K562 (cell line): ENCODE measurements around the gene TIMM44. TPM values are rescaled to one million over a fixed set of nuclear protein-coding genes. Genes with fewer than 3 reads are reported as not detected.

Experiments used
- DMBX1 ChIP-seq: fragments of 250-450 bp; sonication (Bioruptor Pico); IDR thresholded peaks from 2 replicates; pipeline ENCODE4 v1.8.0; 2022; ENCODE audit warnings: inconsistent platforms, mild to moderate bottlenecking, moderate library complexity, borderline replicate concordance
- HNRNPK ChIP-seq: fragments of 200-400 bp; formaldehyde crosslinking; IDR thresholded peaks from one replicate; pipeline ENCODE4 v1.6.1; 2018; ENCODE audit warnings: mild to moderate bottlenecking, low read depth, low read length; ENCODE audit not compliant: poor library complexity, severe bottlenecking
- HOMEZ ChIP-seq: fragments of 250-450 bp; sonication (Bioruptor Pico); IDR thresholded peaks from 2 replicates; pipeline ENCODE4 v1.4.0; 2020; ENCODE audit warnings: mild to moderate bottlenecking, moderate library complexity
- HOXB6 ChIP-seq: fragments of 250-450 bp; sonication (Bioruptor Pico); IDR thresholded peaks from 2 replicates; pipeline ENCODE4 v1.5.1; 2022; ENCODE audit warnings: mild to moderate bottlenecking, borderline replicate concordance
- KDM5B ChIP-seq: fragments of 200-600 bp; sonication (generic); IDR thresholded peaks from 2 replicates; pipeline ENCODE4 v1.6.1; 2012; ENCODE audit warnings: low read depth, mild to moderate bottlenecking, moderate library complexity, low read length, control low read depth, inconsistent platforms; ENCODE audit not compliant: insufficient replicate concordance
- MXI1 ChIP-seq: IDR thresholded peaks from 2 replicates; pipeline ENCODE4 v1.6.1; 2011; ENCODE audit warnings: low read depth, mild to moderate bottlenecking, improper control_type of control experiment, low read length
- NFIC ChIP-seq: fragments of 450-650 bp; IDR thresholded peaks from 2 replicates; pipeline ENCODE4 v1.6.1; 2017; ENCODE audit warnings: mild to moderate bottlenecking, inconsistent platforms
- POLR2H ChIP-seq: IDR thresholded peaks from 2 replicates; pipeline ENCODE4 v1.6.1; 2016; ENCODE audit warnings: missing genetic modification characterization, low read depth, mild to moderate bottlenecking, control low read depth, missing compliant biosample characterization, moderate library complexity
- RBFOX2 ChIP-seq: fragments of 200-400 bp; formaldehyde crosslinking; IDR thresholded peaks from 2 replicates; pipeline ENCODE4 v1.6.1; 2017; ENCODE audit warnings: low read depth, mild to moderate bottlenecking, low read length, moderate library complexity
- SPI1 ChIP-seq: IDR thresholded peaks from 2 replicates; pipeline ENCODE4 v1.6.1; 2011; ENCODE audit warnings: low read depth, low read length, control low read depth, borderline replicate concordance
- TSC22D4 ChIP-seq: fragments of 450-650 bp; IDR thresholded peaks from 2 replicates; pipeline ENCODE4 v1.6.1; 2016; ENCODE audit warnings: missing genetic modification characterization, missing biosample characterization, control low read depth
- ZBTB17 ChIP-seq: fragments of 450-650 bp; formaldehyde crosslinking; IDR thresholded peaks from 2 replicates; pipeline ENCODE4 v1.4.0; 2020; ENCODE audit warnings: mild to moderate bottlenecking
- ZFX ChIP-seq: sonication (generic); formaldehyde crosslinking; IDR thresholded peaks from 2 replicates; pipeline ENCODE4 v1.8.0; 2022; ENCODE audit warnings: mild to moderate bottlenecking, missing genetic modification reagents, moderate library complexity
- ZNF232 ChIP-seq: sonication (generic); formaldehyde crosslinking; IDR thresholded peaks from 2 replicates; pipeline ENCODE4 v1.8.0; 2022; ENCODE audit warnings: mild to moderate bottlenecking, missing genetic modification reagents
- ZNF24 ChIP-seq: fragments of 450-650 bp; IDR thresholded peaks from 2 replicates; pipeline ENCODE4 v1.6.1; 2016
- ZNF384 ChIP-seq: IDR thresholded peaks from 2 replicates; pipeline ENCODE4 v1.6.1; 2012; ENCODE audit warnings: low read depth, low read length, improper control_type of control experiment
- ZNF586 ChIP-seq: fragments of 450-650 bp; formaldehyde crosslinking; conservative IDR thresholded peaks from 2 replicates; pipeline ENCODE4 v1.4.0; 2020; ENCODE audit warnings: mild to moderate bottlenecking, moderate library complexity
- polyA plus RNA-seq, 8 experiments: library from polyadenylated mRNA; depleted of rRNA in 4 of 8; stranded (reverse) in 5 of 8; unstranded in 3 of 8; fragments of >200 nt; fragmentation: Nextera tagmentation in 2 of 8; fragmentation: Illumina TruSeq in 1 of 8; extraction: Ambion mirVana in 2 of 8; extraction: Trizol in 1 of 8; gene quantifications; 2 replicates each; pipeline versions ENCODE4 v1.2.1 to v1.2.3, GENCODE V29; 2011 to 2014; ENCODE audit warnings: inconsistent platforms in 1 of 8, missing spikeins in 1 of 8
- total RNA-seq, 7 experiments: library from RNA; depleted of rRNA in 6 of 7; stranded (reverse); fragments of >200 nt in 6 of 7; fragmentation: Illumina TruSeq in 2 of 7; extraction: Trizol in 2 of 7; gene quantifications; 2 replicates each; pipeline versions ENCODE4 v1.2.1 to v1.2.3, GENCODE V29; 2011 to 2021; ENCODE audit warnings: low replicate concordance in 1 of 7
- TF ChIP-seq, protein P1 (sequence below): conservative IDR thresholded peaks from 2 replicates; pipeline ENCODE4 v1.6.1; 2011; ENCODE audit warnings: low read depth, mild to moderate bottlenecking, low read length; ENCODE audit not compliant: control insufficient read depth
- TF ChIP-seq, protein P2 (sequence below): fragments of 450-650 bp; formaldehyde crosslinking; conservative IDR thresholded peaks from 2 replicates; pipeline ENCODE4 v1.4.0; 2022; ENCODE audit warnings: mild to moderate bottlenecking, missing genetic modification characterization
- TF ChIP-seq, protein P3 (sequence below): fragments of 450-650 bp; IDR thresholded peaks from 2 replicates; pipeline ENCODE4 v1.6.1; 2016; ENCODE audit warnings: mild to moderate bottlenecking

The TIMM44 gene
- total and polyA plus RNA-seq, 9 of the 15 experiments (the other 6 are each of a cell fraction or from before 2014, with no cell fraction given) = 10.3 to 231 (median 89.3) TPM

GRCh38 chr19:7926021-7926726, 17.3 kb downstream of the TIMM44 start, which contains the start of gene CTXN1 (continued):
- TF ChIP-seq KDM5B = no peak
- TF ChIP-seq RBFOX2 = peak; percentile 59; the same call in 1 of the 2 replicates
- TF ChIP-seq ZNF232 (CRISPR knock-in tag) = no peak
- TF ChIP-seq, protein P1, sequence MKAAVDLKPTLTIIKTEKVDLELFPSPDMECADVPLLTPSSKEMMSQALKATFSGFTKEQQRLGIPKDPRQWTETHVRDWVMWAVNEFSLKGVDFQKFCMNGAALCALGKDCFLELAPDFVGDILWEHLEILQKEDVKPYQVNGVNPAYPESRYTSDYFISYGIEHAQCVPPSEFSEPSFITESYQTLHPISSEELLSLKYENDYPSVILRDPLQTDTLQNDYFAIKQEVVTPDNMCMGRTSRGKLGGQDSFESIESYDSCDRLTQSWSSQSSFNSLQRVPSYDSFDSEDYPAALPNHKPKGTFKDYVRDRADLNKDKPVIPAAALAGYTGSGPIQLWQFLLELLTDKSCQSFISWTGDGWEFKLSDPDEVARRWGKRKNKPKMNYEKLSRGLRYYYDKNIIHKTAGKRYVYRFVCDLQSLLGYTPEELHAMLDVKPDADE = 0 out of 2 replicates have a peak, but pooled peaks have one; percentile 14
- TF ChIP-seq, protein P2, sequence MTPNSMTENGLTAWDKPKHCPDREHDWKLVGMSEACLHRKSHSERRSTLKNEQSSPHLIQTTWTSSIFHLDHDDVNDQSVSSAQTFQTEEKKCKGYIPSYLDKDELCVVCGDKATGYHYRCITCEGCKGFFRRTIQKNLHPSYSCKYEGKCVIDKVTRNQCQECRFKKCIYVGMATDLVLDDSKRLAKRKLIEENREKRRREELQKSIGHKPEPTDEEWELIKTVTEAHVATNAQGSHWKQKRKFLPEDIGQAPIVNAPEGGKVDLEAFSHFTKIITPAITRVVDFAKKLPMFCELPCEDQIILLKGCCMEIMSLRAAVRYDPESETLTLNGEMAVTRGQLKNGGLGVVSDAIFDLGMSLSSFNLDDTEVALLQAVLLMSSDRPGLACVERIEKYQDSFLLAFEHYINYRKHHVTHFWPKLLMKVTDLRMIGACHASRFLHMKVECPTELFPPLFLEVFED (CRISPR knock-in tag) = peak; percentile 75; the same call in 1 of the 2 replicates
- TF ChIP-seq HNRNPK = no peak
- TF ChIP-seq ZNF586 (CRISPR knock-in tag) = no peak
- TF ChIP-seq HOMEZ (CRISPR knock-in tag) = no peak
- TF ChIP-seq ZBTB17 (CRISPR knock-in tag) = peak; percentile 50; the same call in 1 of the 2 replicates
- peak; percentile 28 for TF ChIP-seq ZFX
- TF ChIP-seq POLR2H (tag) = no peak
- no peak for TF ChIP-seq NFIC
- TF ChIP-seq TSC22D4 = no peak
- TF ChIP-seq, protein P3, sequence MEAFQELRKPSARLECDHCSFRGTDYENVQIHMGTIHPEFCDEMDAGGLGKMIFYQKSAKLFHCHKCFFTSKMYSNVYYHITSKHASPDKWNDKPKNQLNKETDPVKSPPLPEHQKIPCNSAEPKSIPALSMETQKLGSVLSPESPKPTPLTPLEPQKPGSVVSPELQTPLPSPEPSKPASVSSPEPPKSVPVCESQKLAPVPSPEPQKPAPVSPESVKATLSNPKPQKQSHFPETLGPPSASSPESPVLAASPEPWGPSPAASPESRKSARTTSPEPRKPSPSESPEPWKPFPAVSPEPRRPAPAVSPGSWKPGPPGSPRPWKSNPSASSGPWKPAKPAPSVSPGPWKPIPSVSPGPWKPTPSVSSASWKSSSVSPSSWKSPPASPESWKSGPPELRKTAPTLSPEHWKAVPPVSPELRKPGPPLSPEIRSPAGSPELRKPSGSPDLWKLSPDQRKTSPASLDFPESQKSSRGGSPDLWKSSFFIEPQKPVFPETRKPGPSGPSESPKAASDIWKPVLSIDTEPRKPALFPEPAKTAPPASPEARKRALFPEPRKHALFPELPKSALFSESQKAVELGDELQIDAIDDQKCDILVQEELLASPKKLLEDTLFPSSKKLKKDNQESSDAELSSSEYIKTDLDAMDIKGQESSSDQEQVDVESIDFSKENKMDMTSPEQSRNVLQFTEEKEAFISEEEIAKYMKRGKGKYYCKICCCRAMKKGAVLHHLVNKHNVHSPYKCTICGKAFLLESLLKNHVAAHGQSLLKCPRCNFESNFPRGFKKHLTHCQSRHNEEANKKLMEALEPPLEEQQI = no peak
- TF ChIP-seq ZNF384 = no peak
- no peak for TF ChIP-seq ZNF24
- TF ChIP-seq SPI1 = peak; percentile 61; the same call in 1 of the 2 replicates
- TF ChIP-seq MXI1 = no peak
- TF ChIP-seq DMBX1 (CRISPR knock-in tag) = no peak
- TF ChIP-seq HOXB6 (CRISPR knock-in tag) = no peak
